GM18858 (cell line): ENCODE results near the gene PRF1.

Experiments
- ATAC-seq: cut with Tn5 transposase; IDR thresholded peaks from one replicate; pipeline ENCODE4 v1.9.1; 2021; ENCODE audit not compliant: unreplicated experiment

The PRF1 gene

DNA sequence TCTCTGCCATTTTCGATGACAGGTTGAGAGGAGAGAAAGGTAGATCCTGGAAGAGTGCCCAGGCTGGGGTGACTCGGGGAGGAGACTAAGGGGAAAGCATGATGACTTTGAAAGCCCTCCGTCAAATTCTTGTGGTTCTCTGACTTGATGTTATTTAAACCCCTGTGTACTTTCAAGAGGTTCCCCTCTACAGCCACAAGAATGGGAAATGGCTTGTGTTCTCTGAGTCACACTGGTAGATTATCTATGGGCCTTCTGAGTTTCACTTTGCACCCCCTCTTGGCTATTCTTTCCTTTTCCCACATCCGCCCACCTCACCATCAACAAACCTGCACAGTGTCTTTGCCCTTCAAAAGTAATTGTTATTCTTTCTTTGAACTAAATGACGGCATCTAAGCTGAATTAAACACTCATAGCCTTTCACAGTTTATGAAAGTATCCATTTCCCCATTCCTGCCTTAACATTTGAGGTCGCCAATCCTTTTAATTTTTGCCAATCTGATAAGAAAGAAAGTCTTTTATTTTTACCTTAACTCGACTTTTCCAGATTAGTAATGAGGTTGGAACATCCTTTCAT, 24.1 kb downstream of the PRF1 start:
- peak; percentile 44 for ATAC-seq

DNA sequence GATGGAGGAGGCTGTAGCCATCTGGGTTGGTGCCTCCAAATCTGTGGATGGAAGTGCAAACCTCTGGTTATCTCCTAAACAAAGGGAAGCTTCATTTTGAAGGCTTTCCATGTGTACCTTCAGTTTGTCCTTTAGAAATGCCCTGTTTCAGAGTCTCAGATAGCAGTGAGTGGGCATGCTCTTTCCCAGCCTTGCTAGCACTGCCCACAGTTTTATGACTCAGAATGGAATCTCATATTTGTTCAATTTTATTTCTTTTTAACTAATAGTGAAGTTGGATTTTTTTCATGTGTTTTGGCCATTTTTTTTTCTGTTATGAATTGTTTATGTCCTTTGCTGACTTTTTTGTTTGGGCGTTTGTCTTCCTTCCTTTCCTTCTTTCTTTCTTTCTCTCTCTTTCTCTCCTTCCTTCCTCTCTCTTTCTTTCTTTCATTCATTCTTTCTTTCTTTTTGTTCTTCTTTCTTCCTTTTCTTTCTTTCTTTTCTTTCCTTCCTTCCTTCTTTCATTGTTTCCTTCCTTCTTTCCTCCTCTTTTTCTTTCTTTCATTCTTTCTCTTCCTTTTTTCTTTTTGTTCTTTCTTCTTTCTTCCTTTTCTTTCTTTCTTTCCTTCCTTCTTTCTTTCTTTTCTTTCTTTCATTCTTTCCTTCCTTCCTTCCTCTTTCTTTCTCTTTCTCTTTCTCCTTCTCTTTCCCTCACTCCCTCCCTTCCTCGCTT, 25.6 kb downstream of the PRF1 start:
- ATAC-seq = peak; percentile 6

- peak; percentile 32 for ATAC-seq
These were observed 26.4 kb downstream of the PRF1 start for GRCh38 chr10:70575874-70576802.

DNA sequence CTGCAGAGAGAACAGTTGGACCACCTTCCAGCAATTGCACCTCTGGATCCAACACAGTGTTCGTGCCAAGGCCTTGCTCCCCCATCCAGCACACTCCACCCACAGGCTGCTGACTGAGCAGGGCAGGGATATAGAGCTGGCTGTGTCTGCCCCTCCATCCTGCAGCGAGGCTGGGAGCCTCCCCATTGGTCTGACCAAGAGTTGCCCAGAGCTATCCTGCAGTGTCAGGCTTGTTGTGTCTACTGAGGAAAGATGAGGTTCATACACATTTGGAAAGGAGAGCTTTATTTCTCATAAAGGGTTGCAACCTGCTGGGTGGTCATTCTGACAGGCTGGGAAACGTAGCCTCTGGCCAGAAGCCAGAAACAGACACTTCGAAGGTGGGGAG, 27.1 kb downstream of the PRF1 start:
- no peak for ATAC-seq

DNA sequence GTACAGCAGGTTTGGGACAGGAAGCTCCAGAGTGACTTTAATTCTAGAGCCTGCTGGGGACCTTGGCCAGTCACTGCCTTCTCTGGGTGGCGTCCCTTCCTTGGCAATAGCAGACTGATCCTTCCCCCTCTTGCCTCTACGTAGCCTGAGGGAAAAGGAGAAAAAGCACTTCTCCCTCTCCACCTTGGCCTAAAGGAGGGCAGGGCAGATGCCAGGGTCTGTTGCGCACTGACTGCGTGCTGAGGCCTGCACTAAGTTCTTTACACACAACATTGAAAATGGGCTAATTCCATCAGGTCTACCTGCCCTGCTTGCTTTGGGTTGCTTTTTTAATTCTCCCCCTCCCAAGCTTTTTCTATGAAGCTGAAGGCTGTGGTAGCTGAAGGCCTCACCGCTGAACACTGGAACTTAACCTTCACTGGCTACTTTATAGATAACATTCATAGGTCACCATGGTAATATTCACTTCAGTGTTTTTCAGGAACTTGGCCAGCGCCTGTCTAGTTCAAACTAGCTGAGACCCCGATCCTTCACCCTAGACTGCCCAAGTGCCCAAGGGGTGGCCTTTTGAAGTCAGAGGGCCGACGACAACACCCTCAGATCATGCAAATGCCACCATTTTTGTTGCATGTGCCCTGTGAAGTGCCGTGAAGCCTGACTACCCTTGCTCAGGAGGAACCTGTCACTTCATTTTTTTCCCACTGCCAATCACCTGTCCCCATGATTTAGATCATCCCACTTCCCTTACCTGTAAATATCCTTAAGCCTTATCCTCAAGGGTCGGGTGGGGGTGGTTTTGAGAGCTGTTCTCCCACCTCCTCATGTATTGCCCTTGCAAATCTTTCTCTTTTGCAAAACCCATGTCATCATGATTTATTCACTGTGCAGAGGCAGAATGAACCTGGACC, 28.7 kb downstream of the PRF1 start:
- ATAC-seq = no peak

DNA sequence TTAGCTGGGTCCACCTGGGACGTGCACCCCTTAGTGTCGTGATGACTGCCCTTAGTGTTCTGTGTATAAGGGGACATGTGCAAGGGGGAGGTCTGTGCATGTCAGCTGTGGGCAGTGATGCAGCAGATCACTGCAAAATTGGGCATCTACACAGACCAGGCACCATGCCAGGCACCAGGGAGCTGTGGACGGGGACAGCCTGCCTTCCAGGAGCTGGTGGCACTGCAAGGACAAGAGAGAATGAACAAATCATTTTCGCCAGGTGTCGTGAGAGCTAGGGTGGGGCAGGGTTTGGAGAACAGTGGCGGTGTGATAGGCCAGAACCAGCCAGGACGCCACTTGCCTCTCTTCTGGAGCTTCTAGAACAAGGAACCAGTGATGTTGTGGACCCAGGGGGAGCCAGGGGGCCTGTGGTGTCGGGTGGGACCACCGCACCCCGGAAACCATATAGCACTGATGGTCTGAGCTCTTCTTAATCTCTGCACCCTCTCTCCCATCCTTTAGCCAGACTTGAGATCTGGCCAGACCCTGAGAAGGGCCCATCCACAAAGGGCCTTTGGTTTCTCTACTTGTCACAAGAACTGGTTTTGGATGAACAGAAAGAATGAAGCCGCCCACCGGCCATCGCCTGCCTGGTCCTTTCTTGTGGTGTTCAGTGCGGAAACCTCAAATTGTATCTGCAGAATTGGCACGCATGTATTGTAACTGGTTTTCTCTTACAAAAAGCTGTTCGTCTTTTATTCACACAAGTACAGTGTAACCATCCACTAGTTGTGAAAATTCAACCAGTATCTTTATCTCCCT, 30.7 kb downstream of the PRF1 start:
- ATAC-seq = no peak

DNA sequence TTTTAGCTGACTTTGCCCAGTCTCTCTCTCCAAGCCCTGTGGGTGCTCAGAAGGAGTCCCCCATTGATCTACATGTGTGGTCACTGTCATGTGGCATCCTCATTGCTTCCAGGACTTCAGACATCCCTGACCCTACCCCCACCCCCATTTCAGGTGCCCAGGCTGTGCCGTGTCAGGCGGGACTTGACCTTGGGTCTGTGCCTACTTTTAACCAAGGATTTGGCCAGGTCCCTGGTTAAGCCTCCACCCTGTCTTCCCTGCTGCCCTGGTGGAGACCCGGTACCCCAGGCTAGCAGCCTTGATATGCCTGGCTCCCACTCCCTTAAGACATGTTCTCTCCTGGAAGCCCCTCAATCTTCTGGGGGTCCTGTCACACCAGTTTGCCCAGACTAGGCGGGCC, 31.3 kb downstream of the PRF1 start:
- no peak for ATAC-seq

GRCh38 chr10:70568781-70569495, 33.6 kb downstream of the PRF1 start:
- no peak for ATAC-seq

- no peak for ATAC-seq
These were observed 34.4 kb downstream of the PRF1 start for GRCh38 chr10:70568113-70568512.

DNA sequence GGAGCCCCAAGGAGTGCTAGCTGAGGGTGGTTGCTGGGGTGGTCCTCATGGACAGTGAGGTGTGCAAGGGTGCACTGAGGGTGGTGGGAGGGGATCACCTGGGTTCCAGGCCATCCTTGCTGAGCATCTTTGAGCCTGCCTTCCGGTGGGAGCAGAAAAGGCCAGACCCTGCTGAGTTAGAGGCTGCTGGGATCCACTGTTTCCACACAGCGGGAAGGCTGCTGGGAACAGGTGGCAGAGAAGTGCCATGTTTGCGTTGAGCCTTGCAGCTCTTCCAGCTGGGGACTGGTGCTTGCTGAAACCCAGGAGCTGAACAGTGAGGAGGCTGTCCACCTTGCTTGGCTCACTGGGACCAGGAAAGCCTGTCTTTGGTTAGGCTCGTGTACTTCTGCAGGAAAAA, 34.9 kb downstream of the PRF1 start:
- ATAC-seq = no peak

- ATAC-seq = no peak
These were observed 35.8 kb downstream of the PRF1 start for GRCh38 chr10:70566515-70567290.

DNA sequence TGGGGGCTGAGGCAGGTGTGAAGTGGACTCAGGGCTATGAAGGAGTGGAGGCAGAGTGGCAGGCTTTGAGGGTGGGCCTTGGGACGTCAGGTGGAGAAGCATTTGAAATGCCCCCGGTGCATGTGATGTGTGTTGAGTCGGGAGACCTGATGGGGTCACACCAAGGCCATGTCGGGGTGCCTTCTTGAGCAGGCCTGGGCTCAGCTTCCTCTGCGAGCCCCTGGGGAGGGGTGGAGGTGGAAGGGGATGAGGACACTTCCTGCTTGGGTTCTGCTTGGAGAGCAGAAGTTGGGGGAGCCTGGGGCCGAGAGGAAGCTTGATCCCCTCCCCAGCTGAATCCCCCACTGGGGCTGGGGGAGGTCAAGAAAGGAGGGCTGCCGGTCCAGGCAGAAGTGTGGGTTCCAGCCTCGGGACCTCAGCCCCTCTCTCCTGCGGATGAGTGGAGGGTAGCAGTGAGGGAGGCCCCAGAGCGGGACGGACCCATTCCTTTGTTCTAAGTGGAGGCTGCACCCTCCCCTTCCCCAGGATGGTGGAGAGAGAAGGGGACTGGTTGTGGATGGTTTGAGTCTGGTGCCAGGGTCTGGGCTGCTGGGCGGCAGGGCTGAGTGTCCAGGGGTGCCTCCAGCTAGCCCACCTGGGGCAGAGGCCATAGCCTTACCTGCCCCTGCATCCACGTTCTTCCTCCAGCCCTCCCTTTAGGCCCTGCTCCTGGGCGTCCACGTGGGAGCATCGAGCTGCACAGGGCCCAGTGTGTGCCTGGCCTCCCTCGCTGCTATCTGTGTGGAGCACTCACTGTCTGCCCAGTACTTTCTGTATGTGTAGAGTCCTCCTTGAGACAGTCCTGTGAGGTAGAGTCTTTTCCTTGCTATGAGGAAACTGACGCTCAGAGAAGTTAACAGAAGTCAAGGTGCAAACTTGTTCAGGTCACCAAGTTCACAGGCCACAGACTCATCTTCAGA, 36.7 kb downstream of the PRF1 start:
- ATAC-seq = no peak

DNA sequence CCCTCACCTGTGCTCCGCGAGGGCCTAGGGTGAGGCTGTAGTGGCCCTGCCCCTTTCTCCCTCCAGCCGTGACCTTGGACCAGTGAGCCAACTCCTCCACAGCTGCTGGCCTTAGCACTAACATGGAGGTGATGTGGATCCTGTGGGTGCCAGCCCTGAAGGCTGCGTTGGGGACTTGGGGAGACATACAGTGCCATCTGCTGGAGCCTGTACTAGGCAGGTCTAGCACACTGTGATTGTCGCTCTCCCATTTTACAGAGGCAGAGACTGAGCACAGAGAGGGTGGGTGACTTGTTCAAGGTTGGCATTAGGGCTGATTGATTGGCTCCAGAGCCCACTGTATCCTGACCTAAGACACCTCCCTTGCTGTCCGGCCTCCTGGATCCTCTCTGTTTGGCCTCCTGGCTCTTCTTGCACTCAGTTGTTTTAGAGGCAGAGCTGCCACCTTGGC, 37.6 kb downstream of the PRF1 start:
- ATAC-seq = no peak

DNA sequence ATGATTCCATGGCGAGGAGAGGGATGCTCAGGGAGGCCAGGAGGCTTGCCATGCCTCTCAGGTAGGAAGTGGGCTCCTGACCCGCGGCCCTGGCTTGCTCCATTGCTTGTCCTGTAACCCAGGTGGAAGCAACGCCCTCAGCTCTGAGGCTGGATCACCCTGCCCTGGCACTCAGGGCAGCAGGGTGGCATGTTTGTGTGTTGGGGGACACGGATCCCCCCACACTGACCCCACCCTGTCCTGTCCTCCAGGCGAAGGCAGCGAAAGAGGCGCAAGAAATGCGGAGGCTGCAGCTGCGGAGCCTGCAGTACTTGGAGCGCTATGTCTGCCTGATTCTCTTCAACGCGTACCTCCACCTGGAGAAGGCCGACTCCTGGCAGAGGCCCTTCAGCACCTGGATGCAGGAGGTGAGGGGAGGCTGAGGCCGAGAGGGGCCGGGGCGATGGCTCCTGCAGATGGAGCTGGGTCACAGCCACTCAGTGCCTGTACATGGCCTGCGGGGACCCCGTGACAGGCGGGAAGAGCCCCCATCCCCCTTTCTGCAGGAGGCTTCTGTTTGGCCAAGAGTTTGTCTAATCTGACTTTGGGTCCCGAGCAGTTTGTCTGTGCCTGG, 38.3 kb downstream of the PRF1 start:
- no peak for ATAC-seq

- ATAC-seq = no peak
These were observed 39.3 kb downstream of the PRF1 start for GRCh38 chr10:70563230-70563629.

- ATAC-seq = no peak
These were observed 40.3 kb downstream of the PRF1 start for GRCh38 chr10:70562036-70562755.
